ENCODE measurements around the gene ATAD5.

DNA sequence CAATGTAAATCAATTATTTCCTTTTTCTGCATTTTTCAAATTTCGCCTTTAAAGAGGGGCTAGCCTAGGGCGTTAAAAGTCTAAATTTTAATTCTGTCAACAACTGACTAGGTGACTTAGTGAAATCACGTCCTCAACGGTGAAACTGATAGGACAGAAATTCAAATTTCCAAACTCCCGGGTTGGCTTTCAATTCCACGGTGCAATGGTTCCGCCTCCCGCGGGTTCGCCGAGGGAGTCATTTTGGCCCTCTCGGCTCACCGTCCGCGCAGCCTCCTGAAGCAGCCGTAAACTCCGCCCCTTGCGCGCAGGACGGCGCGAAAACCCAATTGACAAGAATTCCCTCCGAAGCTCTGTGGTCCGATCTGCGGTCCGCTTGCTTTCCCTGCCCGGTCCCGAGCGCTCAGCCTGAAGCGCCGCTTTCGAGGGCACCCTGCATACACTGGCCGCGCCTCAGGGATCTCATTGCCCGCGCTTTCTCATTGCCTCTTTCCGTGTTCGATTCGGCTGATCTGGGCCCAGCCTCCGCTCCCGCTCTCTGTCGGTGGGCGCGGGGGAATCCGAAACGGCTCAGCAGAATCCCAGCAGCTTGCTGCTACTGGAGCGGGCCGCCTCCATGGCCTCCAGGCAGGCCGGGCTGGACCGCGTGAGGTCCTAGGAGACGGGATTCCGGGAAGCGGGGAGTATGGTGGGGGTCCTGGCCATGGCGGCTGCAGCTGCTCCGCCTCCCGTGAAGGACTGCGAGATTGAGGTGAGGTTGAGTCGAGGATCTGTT, at the start of gene ATAD5:
- no peak for TF ChIP-seq BHLHE40 (IDR thresholded peaks at IDR 0.05; ENCODE audit: borderline replicate concordance)
- TF ChIP-seq, protein P1, sequence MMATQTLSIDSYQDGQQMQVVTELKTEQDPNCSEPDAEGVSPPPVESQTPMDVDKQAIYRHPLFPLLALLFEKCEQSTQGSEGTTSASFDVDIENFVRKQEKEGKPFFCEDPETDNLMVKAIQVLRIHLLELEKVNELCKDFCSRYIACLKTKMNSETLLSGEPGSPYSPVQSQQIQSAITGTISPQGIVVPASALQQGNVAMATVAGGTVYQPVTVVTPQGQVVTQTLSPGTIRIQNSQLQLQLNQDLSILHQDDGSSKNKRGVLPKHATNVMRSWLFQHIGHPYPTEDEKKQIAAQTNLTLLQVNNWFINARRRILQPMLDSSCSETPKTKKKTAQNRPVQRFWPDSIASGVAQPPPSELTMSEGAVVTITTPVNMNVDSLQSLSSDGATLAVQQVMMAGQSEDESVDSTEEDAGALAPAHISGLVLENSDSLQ (IDR thresholded peaks at IDR 0.05): no peak
- TF ChIP-seq CTBP1 (IDR thresholded peaks at IDR 0.05; ENCODE audit: borderline replicate concordance): no peak
- no peak for TF ChIP-seq TARDBP (IDR thresholded peaks at IDR 0.05)
- TF ChIP-seq ARNT (IDR thresholded peaks at IDR 0.05): no peak
- TF ChIP-seq SUZ12 (IDR thresholded peaks at IDR 0.05): no peak
- TF ChIP-seq NFRKB (IDR thresholded peaks at IDR 0.05): no peak
- TF ChIP-seq FOXM1 (IDR thresholded peaks at IDR 0.05; ENCODE audit: borderline replicate concordance): no peak
- no peak for TF ChIP-seq ZNF384 (IDR thresholded peaks at IDR 0.05)
- no peak for TF ChIP-seq FOXK2 (IDR thresholded peaks at IDR 0.05)
- TF ChIP-seq FOXA1 (IDR thresholded peaks at IDR 0.05): no peak
